ENCODE measurements around the gene MACROH2A1. TPM values are rescaled to one million over a fixed set of nuclear protein-coding genes. Genes with fewer than 3 reads are reported as not detected.
"Not testable (repeated sequence)": the region's sequence is repeated elsewhere in the genome, so short reads cannot be mapped to it uniquely, and the experiment has no call there.

The MACROH2A1 gene
- total RNA-seq, 1 donor from 2014 or later: 103 TPM

- Histone ChIP-seq H3K27ac (replicated peaks) (no peak overlapping the region), H3K4me1 (peaks cover 40% of the 10 kb centered on the region), H3K36me3 (peaks cover 47% of the 10 kb centered on the region), H3K9me3 (replicated peaks) (no peaks in the 10 kb centered on the region), H3K27me3 (ENCODE audit: low read depth) (no peaks in the 10 kb centered on the region), H3K4me3 (no peak overlapping the region)
- intact Hi-C loops (cut with micrococcal nuclease): no loop called here
- DNase-seq: no peak
- TF ChIP-seq CTCF (IDR thresholded peaks at IDR 0.05; ENCODE audit: borderline replicate concordance): no peak
Observed at GRCh38 chr5:135367554-135367953, 31.5 kb downstream of the MACROH2A1 start.

- Histone ChIP-seq H3K27me3 (ENCODE audit: low read depth) (no peaks in the 10 kb centered on the region), H3K4me1 (peaks cover 35% of the 10 kb centered on the region), H3K36me3 (peaks cover 47% of the 10 kb centered on the region), H3K27ac (replicated peaks) (no peak overlapping the region), H3K9me3 (replicated peaks) (no peaks in the 10 kb centered on the region), H3K4me3 (no peak overlapping the region)
- DNase-seq: no peak
- intact Hi-C loops (cut with micrococcal nuclease): no loop called here
- TF ChIP-seq CTCF (IDR thresholded peaks at IDR 0.05; ENCODE audit: borderline replicate concordance): no peak
Observed at GRCh38 chr5:135367076-135367475, 32.0 kb downstream of the MACROH2A1 start.

GRCh38 chr5:135365281-135365680 is 33.8 kb downstream of the MACROH2A1 start:
- no peak overlapping the region for H3K27ac ChIP-seq (replicated peaks)
- TF ChIP-seq CTCF (IDR thresholded peaks at IDR 0.05; ENCODE audit: borderline replicate concordance): no peak
- H3K9me3 ChIP-seq (replicated peaks): no peaks in the 10 kb centered on the region
- no peak overlapping the region for H3K4me3 ChIP-seq
- peaks cover 26% of the 10 kb centered on the region for H3K4me1 ChIP-seq
- no peak for DNase-seq
- intact Hi-C loops (cut with micrococcal nuclease): no loop called here
- no peaks in the 10 kb centered on the region for H3K27me3 ChIP-seq (ENCODE audit: low read depth)
- H3K36me3 ChIP-seq: peaks cover 49% of the 10 kb centered on the region

DNA sequence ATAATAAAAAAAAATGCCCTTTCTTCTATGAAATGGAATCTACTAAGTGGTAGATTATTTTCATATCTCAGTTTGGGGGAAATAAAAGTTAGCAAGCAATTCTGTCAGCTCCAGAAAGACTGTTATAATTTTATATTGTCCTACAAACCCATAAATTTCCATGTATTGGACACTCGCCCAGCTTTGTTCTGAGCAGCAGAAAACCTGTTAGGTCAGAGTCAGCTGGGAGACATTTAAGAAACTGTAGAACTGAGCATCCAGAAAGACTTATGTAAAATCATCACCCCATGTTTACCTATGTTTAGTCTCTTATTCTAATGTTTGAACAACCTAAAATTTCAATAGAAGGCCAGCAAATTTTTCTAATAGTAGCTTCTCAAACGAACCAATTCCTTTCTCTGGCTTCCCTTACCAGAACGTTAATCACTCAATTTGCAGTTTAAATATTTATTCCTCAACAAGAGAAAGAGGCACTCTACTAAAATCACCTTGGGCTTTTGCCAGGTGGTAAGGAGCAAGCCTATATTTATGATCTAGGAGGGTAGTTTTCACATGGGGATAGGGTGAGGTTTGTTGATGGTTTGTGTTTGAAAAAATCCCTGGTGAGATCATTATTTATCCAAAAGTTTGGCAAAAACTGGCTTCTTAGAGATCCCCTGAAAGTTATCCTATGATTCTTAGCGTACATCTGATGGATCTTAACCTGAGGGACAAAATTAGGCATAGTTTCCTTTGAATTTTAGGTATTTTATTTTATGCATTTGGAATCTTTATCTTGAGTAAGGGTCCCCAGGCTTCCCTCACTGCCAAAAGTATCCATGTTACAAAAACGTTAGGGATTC is 34.4 kb downstream of the MACROH2A1 start:
- H3K4me1 ChIP-seq: peaks cover 26% of the 10 kb centered on the region
- no peaks in the 10 kb centered on the region for H3K27me3 ChIP-seq (ENCODE audit: low read depth)
- H3K9me3 ChIP-seq (replicated peaks): no peaks in the 10 kb centered on the region
- H3K4me3 ChIP-seq: no peak overlapping the region
- no peak for DNase-seq
- intact Hi-C loops (cut with micrococcal nuclease): no loop called here
- TF ChIP-seq CTCF (IDR thresholded peaks at IDR 0.05; ENCODE audit: borderline replicate concordance): no peak
- peaks cover 49% of the 10 kb centered on the region for H3K36me3 ChIP-seq
- H3K27ac ChIP-seq (replicated peaks): no peak overlapping the region

DNA sequence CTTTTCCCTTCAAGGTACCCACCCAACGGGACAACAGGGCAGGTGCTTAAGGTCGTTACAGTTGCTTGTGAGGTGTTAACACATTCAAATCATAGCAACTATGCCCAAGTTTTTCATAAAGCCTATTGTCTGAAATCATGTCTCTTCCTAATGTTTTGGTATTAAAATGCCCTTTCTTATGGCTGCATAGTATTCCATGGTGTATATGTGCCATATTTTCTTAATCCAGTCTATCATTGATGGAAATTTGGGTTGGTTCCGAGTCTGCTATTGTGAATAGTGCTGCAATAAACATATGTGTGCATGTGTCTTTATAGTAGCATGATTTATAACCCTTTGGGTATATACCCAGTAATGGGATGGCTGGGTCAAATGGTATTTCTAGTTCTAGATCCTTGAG is 35.7 kb downstream of the MACROH2A1 start:
- H3K9me3 ChIP-seq (replicated peaks); H3K27me3 ChIP-seq (ENCODE audit: low read depth); H3K27ac ChIP-seq (replicated peaks); H3K4me3 ChIP-seq; DNase-seq; intact Hi-C loops (cut with micrococcal nuclease): not testable (repeated sequence)
- Histone ChIP-seq H3K4me1 (peaks cover 26% of the 10 kb centered on the region), H3K36me3 (peaks cover 44% of the 10 kb centered on the region)

DNA sequence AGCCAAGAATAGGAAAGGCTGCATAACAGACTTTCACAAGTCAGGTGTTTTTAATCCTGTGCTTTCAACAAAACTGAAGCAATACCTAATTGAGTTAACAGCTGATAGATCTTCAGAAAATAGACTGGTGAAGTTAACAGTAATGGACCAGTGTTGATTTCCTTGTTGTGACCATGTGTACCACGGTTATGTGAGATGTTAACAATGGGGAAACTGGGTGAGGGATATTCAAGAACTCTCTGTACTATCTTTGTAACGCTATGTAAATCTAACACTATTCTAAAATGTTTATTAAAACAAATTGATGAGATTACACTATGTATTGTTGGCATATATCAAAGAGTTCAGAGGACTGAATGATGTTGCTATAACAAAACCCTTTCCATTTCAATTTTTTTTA is 36.9 kb downstream of the MACROH2A1 start:
- Histone ChIP-seq H3K27ac (replicated peaks) (no peak overlapping the region), H3K9me3 (replicated peaks) (no peaks in the 10 kb centered on the region), H3K4me1 (peaks cover 31% of the 10 kb centered on the region), H3K4me3 (no peak overlapping the region), H3K36me3 (peaks cover 34% of the 10 kb centered on the region), H3K27me3 (ENCODE audit: low read depth) (no peaks in the 10 kb centered on the region)
- intact Hi-C loops (cut with micrococcal nuclease): no loop called here
- no peak for DNase-seq
- no peak for TF ChIP-seq CTCF (IDR thresholded peaks at IDR 0.05; ENCODE audit: borderline replicate concordance)

Measured in left ventricle myocardium inferior (tissue), 1 donor.